ENCODE measurements around the gene DENND2C. TPM values are rescaled to one million over a fixed set of nuclear protein-coding genes. Genes with fewer than 3 reads are reported as not detected.
"Not testable (repeated sequence)": the region's sequence is repeated elsewhere in the genome, so short reads cannot be mapped to it uniquely, and the experiment has no call there.

DENND2C gene
- total and polyA plus RNA-seq, 7 experiments from 2014 or later, result 0.27 to 1.6 (median 0.89) TPM

DNA sequence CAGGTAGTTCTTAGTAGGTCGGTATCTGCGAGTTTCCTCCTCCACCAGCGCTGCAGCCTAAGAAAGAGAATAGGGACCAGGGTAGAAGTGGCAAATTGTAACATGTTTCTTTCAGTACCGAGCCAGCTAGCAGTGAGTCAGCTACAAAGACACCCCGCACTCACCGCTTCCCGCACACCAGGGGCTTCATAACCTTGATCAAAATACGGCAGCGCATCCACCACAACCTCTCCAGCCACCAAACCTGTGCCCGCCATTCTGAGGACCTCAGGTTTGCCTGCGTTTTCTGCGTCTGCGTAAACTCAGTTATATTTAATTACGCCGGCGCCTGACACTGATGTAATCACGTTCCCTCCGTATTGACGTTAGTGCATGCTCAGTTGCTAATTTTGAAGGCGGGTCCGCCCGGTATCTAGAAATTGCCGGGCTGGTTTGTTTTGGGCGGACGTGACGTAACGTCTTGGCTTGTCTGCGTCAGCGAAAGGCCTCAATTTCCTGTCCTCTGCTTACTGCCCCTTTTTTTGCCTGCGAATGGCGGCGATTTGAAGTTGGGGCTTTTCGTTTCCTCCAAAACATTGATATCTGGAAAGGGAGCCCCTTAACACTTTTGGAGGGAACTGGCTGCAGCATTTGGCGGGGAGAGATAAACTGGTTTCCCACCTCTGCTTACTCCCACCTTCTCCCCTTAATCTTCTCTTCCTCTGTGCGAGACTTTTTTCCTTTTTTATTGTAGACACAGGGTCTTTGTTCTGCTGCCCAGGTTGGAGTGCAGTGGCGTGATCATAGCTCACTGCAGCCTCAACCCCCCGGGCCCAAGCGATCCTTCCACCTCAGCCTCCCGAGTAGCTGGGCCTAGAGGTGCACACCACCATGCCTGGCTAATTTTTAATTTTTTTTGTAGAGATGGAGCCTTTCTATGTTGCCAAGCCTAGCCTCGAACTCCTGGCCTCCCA, 88.2 kb downstream of the DENND2C start, which contains the start of gene BCAS2:
Gene BCAS2, minus strand, starts transcription at position 281 of the 953 bp plus-strand sequence. Its CDS starts 24 bp downstream, at position 257.
- peak; percentile 71 to 98 (median 97) for DNase-seq
- H3K4me1 ChIP-seq (ENCODE audit: control insufficient read depth in 2 of 2, insufficient read depth in 2 of 2, low read length in 2 of 2), result peaks cover 21 to 23% of the 10 kb centered on the region in 2 donors
- H3K36me3 Mint-ChIP-seq, result peaks cover 3 to 24% (median 15%) of the 10 kb centered on the region in 5 donors
- no peaks in the 10 kb centered on the region for H3K9me3 ChIP-seq (ENCODE audit: control insufficient read depth in 2 of 3, low read length in 3 of 3)
- ChIA-PET CTCF (interaction anchor here (0.6 to 1.1 kb wide), 3 partner anchors 14 to 1625 kb away, joined by 3 read pairs; partner anchors contain the start of gene SLC16A1), POLR2A (interaction anchor here (0.6 to 3.2 kb wide), 16 partner anchors 11 to 769 kb away, joined by 3 to 20 read pairs (median 3); partner anchors contain the start of genes CSDE1, NRAS, RSBN1 and SIKE1)
- peak within 1 kb of the TSS; percentile 92 to 99 (median 98) for H3K4me3 Mint-ChIP-seq
- H3K9me3 Mint-ChIP-seq, result peaks cover 0 to 7% (median 2%) of the 10 kb centered on the region in 11 donors
- H3K27me3 Mint-ChIP-seq, result peaks cover 0 to 4% (median 4%) of the 10 kb centered on the region in 5 donors
- H3K4me1 Mint-ChIP-seq, result peaks cover 14 to 55% (median 41%) of the 10 kb centered on the region in 7 donors
- peak; percentile 97 for ATAC-seq
- H3K27ac Mint-ChIP-seq, result peak within 1 kb of the TSS; percentile 95 to 99 (median 98)
- H3K36me3 ChIP-seq (ENCODE audit: control insufficient read depth in 2 of 3, insufficient read depth in 3 of 3, low read length in 3 of 3), result peaks cover 0 to 18% (median 0%) of the 10 kb centered on the region in 3 experiments
- peak within 1 kb of the TSS; percentile 93 for H3K27ac ChIP-seq (ENCODE audit: low read depth, low read length)
- H3K4me3 ChIP-seq (ENCODE audit: low read length), result peak within 1 kb of the TSS; percentile 76
- peaks cover 0 to 3% of the 10 kb centered on the region in 2 donors for H3K27me3 ChIP-seq (ENCODE audit: control insufficient read depth in 2 of 2, insufficient read depth in 2 of 2, low read length in 2 of 2)
- intact Hi-C loops (cut with micrococcal nuclease), result loop anchor here (1.0 to 5.0 kb wide), 18 partner anchors 70 to 1625 kb away; partner anchors contain the start of genes CSDE1 (in 2 of the 2), DENND2C (in 2 of the 2), LRIG2 (in 2 of the 2) and MAGI3 (in 2 of the 2)

DNA sequence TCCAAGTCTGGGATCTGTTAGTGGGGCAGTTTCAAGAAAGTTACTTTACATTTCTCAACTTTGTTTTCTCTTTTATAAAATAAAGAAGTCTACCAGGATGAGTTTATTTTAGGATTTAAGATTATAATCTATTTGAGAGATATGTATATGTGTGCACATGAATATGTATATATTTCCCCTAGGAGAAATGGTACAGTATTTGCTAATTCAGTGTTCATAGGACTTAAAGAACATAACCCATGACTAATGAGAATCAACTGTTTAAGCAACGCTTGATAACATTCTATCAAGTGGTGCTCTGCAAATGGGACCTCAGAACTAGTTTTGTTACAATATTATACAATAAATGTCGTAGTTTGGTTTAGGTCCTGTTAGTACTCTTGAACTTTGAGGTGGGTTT, 95.5 kb downstream of the DENND2C start:
- H3K9me3 Mint-ChIP-seq, result no peaks in the 10 kb centered on the region
- no peaks in the 10 kb centered on the region for H3K9me3 ChIP-seq (ENCODE audit: control insufficient read depth in 2 of 3, low read length in 3 of 3)
- peaks cover 15 to 72% (median 43%) of the 10 kb centered on the region in 5 donors for H3K36me3 Mint-ChIP-seq
- H3K27ac ChIP-seq (ENCODE audit: low read depth, low read length), result no peak overlapping the region
- ATAC-seq (no peak), DNase-seq (no peak)
- POLR2A ChIA-PET, result interaction anchor here (0.6 kb wide), 1 partner anchor 185 kb away, joined by 3 read pairs; no protein-coding TSS in a partner anchor
- peaks cover 2 to 9% of the 10 kb centered on the region in 2 donors for H3K4me1 ChIP-seq (ENCODE audit: control insufficient read depth in 2 of 2, insufficient read depth in 2 of 2, low read length in 2 of 2)
- no peaks in the 10 kb centered on the region for H3K27me3 Mint-ChIP-seq
- H3K4me1 Mint-ChIP-seq, result peaks cover 14 to 25% (median 19%) of the 10 kb centered on the region in 7 donors
- intact Hi-C loops (cut with micrococcal nuclease), result no loop called here
- no peak overlapping the region for H3K27ac Mint-ChIP-seq
- peaks cover 21 to 79% (median 38%) of the 10 kb centered on the region in 3 experiments for H3K36me3 ChIP-seq (ENCODE audit: control insufficient read depth in 2 of 3, insufficient read depth in 3 of 3, low read length in 3 of 3)
- no peak overlapping the region for H3K4me3 ChIP-seq (ENCODE audit: low read length)
- CTCF ChIA-PET, result interaction anchor here (0.5 kb wide), 1 partner anchor 295 kb away, joined by 3 read pairs; no protein-coding TSS in a partner anchor
- no peak overlapping the region for H3K4me3 Mint-ChIP-seq
- H3K27me3 ChIP-seq (ENCODE audit: control insufficient read depth in 2 of 2, insufficient read depth in 2 of 2, low read length in 2 of 2), result no peaks in the 10 kb centered on the region

DNA sequence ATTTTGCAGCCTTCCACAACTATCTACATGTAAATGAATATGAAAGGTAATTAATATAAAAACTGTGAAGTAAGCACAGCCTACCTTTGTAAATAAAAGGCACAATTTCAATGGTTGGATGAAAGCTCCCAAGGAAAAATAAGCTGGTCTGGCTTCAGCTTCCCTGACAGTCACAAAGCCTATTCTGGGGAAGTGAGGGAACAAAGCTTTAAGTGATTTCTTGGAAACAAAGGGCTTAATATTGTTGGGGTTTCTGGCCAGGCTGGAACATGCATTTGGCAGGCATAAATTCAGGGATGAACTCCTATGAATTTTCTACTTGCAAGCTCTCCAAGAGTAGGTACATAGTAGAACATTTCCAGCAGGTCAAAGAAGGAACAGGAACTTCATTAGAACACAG, 105.7 kb downstream of the DENND2C start:
- H3K36me3 Mint-ChIP-seq, result peaks cover 19 to 48% (median 40%) of the 10 kb centered on the region in 5 donors
- ATAC-seq, result no peak

DNA sequence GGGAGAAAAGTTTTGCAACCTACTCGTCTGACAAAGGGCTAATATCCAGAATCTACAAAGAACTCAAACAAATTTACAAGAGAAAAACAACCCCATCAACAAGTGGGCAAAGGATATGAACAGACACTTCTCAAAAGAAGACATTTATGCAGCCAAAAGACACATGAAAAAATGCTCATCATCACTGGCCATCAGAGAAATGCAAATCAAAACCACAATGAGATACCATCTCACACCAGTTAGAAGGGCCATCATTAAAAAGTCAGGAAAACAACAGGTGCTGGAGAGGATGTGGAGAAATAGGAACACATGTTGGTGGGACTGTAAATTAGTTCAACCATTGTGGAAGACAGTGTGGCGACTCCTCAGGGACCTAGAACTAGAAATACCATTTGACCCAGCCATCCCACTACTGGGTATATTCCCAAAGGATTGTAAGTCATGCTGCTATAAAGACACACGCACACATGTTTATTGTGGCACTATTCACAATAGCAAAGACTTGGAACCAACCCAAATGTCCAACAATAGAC, 106.8 kb downstream of the DENND2C start:
- H3K36me3 ChIP-seq (ENCODE audit: control insufficient read depth in 2 of 3, insufficient read depth in 3 of 3, low read length in 3 of 3), result peaks cover 10 to 25% (median 17%) of the 10 kb centered on the region in 3 experiments
- H3K4me1 ChIP-seq (ENCODE audit: control insufficient read depth in 2 of 2, insufficient read depth in 2 of 2, low read length in 2 of 2); H3K4me3 Mint-ChIP-seq; intact Hi-C loops (cut with micrococcal nuclease); H3K27ac Mint-ChIP-seq; CTCF ChIA-PET; H3K9me3 ChIP-seq (ENCODE audit: control insufficient read depth in 2 of 3, low read length in 3 of 3); H3K4me3 ChIP-seq (ENCODE audit: low read length); ATAC-seq; POLR2A ChIA-PET; H3K27me3 Mint-ChIP-seq; H3K27me3 ChIP-seq (ENCODE audit: control insufficient read depth in 2 of 2, insufficient read depth in 2 of 2, low read length in 2 of 2); H3K27ac ChIP-seq (ENCODE audit: low read depth, low read length); H3K4me1 Mint-ChIP-seq; DNase-seq: not testable (repeated sequence)
- peaks cover 0 to 12% (median 2%) of the 10 kb centered on the region in 11 donors for H3K9me3 Mint-ChIP-seq
- H3K36me3 Mint-ChIP-seq, result peaks cover 19 to 39% (median 37%) of the 10 kb centered on the region in 5 donors

More for the DNA sequence above, 105.7 kb downstream of the DENND2C start:
- Mint-ChIP-seq H3K9me3 (peaks cover 0 to 12% (median 2%) of the 10 kb centered on the region in 11 donors), H3K27ac (no peak overlapping the region), H3K4me3 (no peak overlapping the region), H3K4me1 (peaks cover 0 to 2% (median 0%) of the 10 kb centered on the region in 7 donors), H3K27me3 (no peaks in the 10 kb centered on the region)
- intact Hi-C loops (cut with micrococcal nuclease), result no loop called here
- Histone ChIP-seq H3K36me3 (ENCODE audit: control insufficient read depth in 2 of 3, insufficient read depth in 3 of 3, low read length in 3 of 3) (peaks cover 11 to 36% (median 17%) of the 10 kb centered on the region in 3 experiments), H3K27me3 (ENCODE audit: control insufficient read depth in 2 of 2, insufficient read depth in 2 of 2, low read length in 2 of 2) (no peaks in the 10 kb centered on the region), H3K4me1 (ENCODE audit: control insufficient read depth in 2 of 2, insufficient read depth in 2 of 2, low read length in 2 of 2) (no peaks in the 10 kb centered on the region), H3K9me3 (ENCODE audit: control insufficient read depth in 2 of 3, low read length in 3 of 3) (no peaks in the 10 kb centered on the region), H3K4me3 (ENCODE audit: low read length) (no peak overlapping the region), H3K27ac (ENCODE audit: low read depth, low read length) (no peak overlapping the region)
- CTCF ChIA-PET, result no interaction called here
- DNase-seq, result no peak
- POLR2A ChIA-PET, result no interaction called here

DNA sequence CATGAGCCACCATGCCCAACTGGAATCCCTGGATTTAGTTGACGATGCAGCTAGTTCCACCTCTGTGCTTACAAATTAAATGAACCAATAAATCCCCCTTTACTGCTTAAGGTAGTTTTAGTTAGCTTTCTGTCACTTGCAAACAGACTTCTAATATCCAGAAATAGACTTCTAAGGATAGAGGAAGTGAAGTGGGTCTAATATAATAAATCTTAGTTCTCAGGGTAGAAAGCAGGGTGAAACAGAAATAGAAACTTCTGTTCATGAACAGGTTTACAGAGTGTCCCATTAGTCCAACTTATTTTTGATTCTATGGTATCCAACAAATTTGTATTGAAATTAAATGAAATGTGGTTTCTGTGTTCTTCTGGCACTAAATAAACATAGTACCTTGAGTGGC, 108.5 kb downstream of the DENND2C start:
- DNase-seq (no peak), ATAC-seq (no peak)
- ChIA-PET POLR2A (no interaction called here), CTCF (interaction anchor here (1.1 kb wide), 1 partner anchor 214 kb away, joined by 3 read pairs; no protein-coding TSS in a partner anchor)
- no peak overlapping the region for H3K4me3 Mint-ChIP-seq
- intact Hi-C loops (cut with micrococcal nuclease), result no loop called here
- H3K27me3 Mint-ChIP-seq, result no peaks in the 10 kb centered on the region
- H3K9me3 Mint-ChIP-seq, result peaks cover 0 to 12% (median 2%) of the 10 kb centered on the region in 11 donors
- Histone ChIP-seq H3K9me3 (ENCODE audit: control insufficient read depth in 2 of 3, low read length in 3 of 3) (no peaks in the 10 kb centered on the region), H3K36me3 (ENCODE audit: control insufficient read depth in 2 of 3, insufficient read depth in 3 of 3, low read length in 3 of 3) (peaks cover 0 to 10% (median 5%) of the 10 kb centered on the region in 3 experiments), H3K4me3 (ENCODE audit: low read length) (no peak overlapping the region), H3K27ac (ENCODE audit: low read depth, low read length) (no peak overlapping the region), H3K4me1 (ENCODE audit: control insufficient read depth in 2 of 2, insufficient read depth in 2 of 2, low read length in 2 of 2) (no peaks in the 10 kb centered on the region), H3K27me3 (ENCODE audit: control insufficient read depth in 2 of 2, insufficient read depth in 2 of 2, low read length in 2 of 2) (no peaks in the 10 kb centered on the region)
- peaks cover 15 to 24% (median 24%) of the 10 kb centered on the region in 5 donors for H3K36me3 Mint-ChIP-seq
- no peak overlapping the region for H3K27ac Mint-ChIP-seq
- H3K4me1 Mint-ChIP-seq, result peaks cover 0 to 3% (median 0%) of the 10 kb centered on the region in 7 donors

DNA sequence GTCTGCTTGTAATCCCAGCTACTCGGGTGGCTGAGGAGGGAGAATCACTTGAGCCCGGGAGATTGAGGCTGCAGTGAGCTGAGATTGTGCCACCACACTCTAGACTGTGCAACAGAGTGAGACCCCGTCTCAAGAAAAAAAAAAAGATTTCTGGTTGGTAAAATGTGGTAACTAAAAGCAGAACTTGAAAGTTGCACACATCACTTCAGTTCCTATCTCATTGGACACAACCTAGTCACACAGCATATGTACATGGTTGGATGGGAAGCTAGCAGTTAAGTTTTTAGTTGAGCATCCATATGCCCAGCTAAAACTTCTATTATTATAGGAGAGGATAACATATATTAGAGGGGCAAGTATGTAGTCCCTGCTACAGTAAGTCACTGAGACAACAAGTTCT, 110.5 kb downstream of the DENND2C start:
- peaks cover 0 to 11% (median 4%) of the 10 kb centered on the region in 5 donors for H3K36me3 Mint-ChIP-seq
- intact Hi-C loops (cut with micrococcal nuclease), result loop anchor here (5.0 kb wide), 2 partner anchors 582 to 1417 kb away; partner anchors contain the start of gene OLFML3 (in 1 of the 2)
- H3K4me1 Mint-ChIP-seq, result peaks cover 0 to 3% (median 0%) of the 10 kb centered on the region in 7 donors
- Histone ChIP-seq H3K4me3 (ENCODE audit: low read length) (no peak overlapping the region), H3K9me3 (ENCODE audit: control insufficient read depth in 2 of 3, low read length in 3 of 3) (no peaks in the 10 kb centered on the region), H3K27ac (ENCODE audit: low read depth, low read length) (no peak overlapping the region), H3K36me3 (ENCODE audit: control insufficient read depth in 2 of 3, insufficient read depth in 3 of 3, low read length in 3 of 3) (no peaks in the 10 kb centered on the region), H3K4me1 (ENCODE audit: control insufficient read depth in 2 of 2, insufficient read depth in 2 of 2, low read length in 2 of 2) (no peaks in the 10 kb centered on the region), H3K27me3 (ENCODE audit: control insufficient read depth in 2 of 2, insufficient read depth in 2 of 2, low read length in 2 of 2) (no peaks in the 10 kb centered on the region)
- no peak for DNase-seq
- ATAC-seq, result peak; percentile 37
- peaks cover 0 to 2% (median 0%) of the 10 kb centered on the region in 11 donors for H3K9me3 Mint-ChIP-seq
- no peak overlapping the region for H3K4me3 Mint-ChIP-seq
- no peak overlapping the region for H3K27ac Mint-ChIP-seq
- ChIA-PET POLR2A (interaction anchor here (1.2 kb wide), 1 partner anchor 8 kb away, joined by 5 read pairs; no protein-coding TSS in a partner anchor), CTCF (interaction anchor here (0.7 to 1.1 kb wide), 2 partner anchors 8 to 1416 kb away, joined by 4 read pairs; no protein-coding TSS in a partner anchor)
- no peaks in the 10 kb centered on the region for H3K27me3 Mint-ChIP-seq
